GM12891 (cell line): ENCODE data around the gene ARID1B.

ENCODE experiments used
- PAX5 ChIP-seq: IDR thresholded peaks from 2 replicates; pipeline ENCODE4 v1.6.1; 2011; ENCODE audit warnings: low read length, moderate library complexity, mild to moderate bottlenecking; ENCODE audit not compliant: insufficient read depth, severe bottlenecking
- POLR2A ChIP-seq: IDR thresholded peaks from 2 replicates; pipeline ENCODE4 v1.6.1; 2011; ENCODE audit warnings: low read depth, low read length, control low read depth
- POLR2AphosphoS5 ChIP-seq: IDR thresholded peaks from 2 replicates; pipeline ENCODE4 v1.6.1; 2011; ENCODE audit warnings: low read depth, low read length, control low read depth
- POU2F2 ChIP-seq: IDR thresholded peaks from 2 replicates; pipeline ENCODE4 v1.6.1; 2011; ENCODE audit warnings: low read depth, mild to moderate bottlenecking, control low read depth, low read length, moderate library complexity
- SPI1 ChIP-seq: IDR thresholded peaks from 2 replicates; pipeline ENCODE4 v1.6.1; 2011; ENCODE audit warnings: low read depth, low read length, control low read depth
- TAF1 ChIP-seq: IDR thresholded peaks from 2 replicates; pipeline ENCODE4 v1.6.1; 2011; ENCODE audit warnings: low read depth, low read length, control low read depth

GRCh38 chr6:157177731-157178336 lies 400.7 kb downstream of the ARID1B start:
- TF ChIP-seq POLR2A (no peak), POLR2AphosphoS5 (no peak), TAF1 (no peak), PAX5 (no peak), POU2F2 (no peak), SPI1 (no peak)
